ENCODE data around the gene THAP4.

DNA sequence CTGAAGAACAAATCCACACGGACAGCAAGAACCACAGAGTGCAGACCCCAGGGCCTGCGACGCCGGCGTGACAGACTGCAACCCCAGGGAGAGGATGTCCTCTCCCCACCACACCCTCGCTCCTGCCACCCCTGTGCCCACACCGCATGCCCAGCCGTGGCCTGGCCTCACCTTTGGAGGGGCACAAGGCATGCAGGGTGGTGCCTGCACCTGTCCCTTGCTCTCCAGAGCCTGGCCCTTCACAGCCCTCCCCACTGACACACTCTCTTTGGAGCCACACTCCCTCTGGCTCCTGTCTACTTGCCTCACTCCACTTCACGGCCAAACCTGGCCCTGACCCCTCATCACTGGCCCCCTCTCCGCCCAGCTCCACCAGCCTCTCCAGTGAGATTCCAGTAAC, 9.3 kb downstream of the THAP4 start:
- no peak for TF ChIP-seq EZH2 (IDR thresholded peaks at IDR 0.05; ENCODE audit: borderline replicate concordance, low read depth, low read length, severe bottlenecking)
- TF ChIP-seq, protein P1, sequence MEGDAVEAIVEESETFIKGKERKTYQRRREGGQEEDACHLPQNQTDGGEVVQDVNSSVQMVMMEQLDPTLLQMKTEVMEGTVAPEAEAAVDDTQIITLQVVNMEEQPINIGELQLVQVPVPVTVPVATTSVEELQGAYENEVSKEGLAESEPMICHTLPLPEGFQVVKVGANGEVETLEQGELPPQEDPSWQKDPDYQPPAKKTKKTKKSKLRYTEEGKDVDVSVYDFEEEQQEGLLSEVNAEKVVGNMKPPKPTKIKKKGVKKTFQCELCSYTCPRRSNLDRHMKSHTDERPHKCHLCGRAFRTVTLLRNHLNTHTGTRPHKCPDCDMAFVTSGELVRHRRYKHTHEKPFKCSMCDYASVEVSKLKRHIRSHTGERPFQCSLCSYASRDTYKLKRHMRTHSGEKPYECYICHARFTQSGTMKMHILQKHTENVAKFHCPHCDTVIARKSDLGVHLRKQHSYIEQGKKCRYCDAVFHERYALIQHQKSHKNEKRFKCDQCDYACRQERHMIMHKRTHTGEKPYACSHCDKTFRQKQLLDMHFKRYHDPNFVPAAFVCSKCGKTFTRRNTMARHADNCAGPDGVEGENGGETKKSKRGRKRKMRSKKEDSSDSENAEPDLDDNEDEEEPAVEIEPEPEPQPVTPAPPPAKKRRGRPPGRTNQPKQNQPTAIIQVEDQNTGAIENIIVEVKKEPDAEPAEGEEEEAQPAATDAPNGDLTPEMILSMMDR (IDR thresholded peaks at IDR 0.05; ENCODE audit: borderline replicate concordance, extremely low read depth, low read length, poor library complexity, severe bottlenecking): no peak

Data from DND-41 (cell line).